ENCODE results near the gene FLYWCH1. TPM values are rescaled to one million over a fixed set of nuclear protein-coding genes. Genes with fewer than 3 reads are reported as not detected.

The FLYWCH1 gene
- total RNA-seq, 4 donors from 2014 or later, result 31.3 to 49.8 (median 41.5) TPM

- peak within 1 kb of the TSS; percentile 8 to 61 (median 40) for H3K4me3 ChIP-seq (replicated peaks in 1 of 3)
- peaks cover 8 to 20% of the 10 kb centered on the region in 2 donors for H3K4me1 ChIP-seq
- intact Hi-C loops (cut with DNase I), result no loop called here
- H3K27me3 ChIP-seq, result no peaks in the 10 kb centered on the region
- WGBS, 2 donors, result 15 to 50% methylated on average over 10 to 34 of the region's 91 CpGs
- H3K27ac ChIP-seq, result peak within 1 kb of the TSS; percentile 57 to 77 (median 61)
- peak; percentile 90 to 91 for DNase-seq
- H3K36me3 ChIP-seq, result no peaks in the 10 kb centered on the region
- TF ChIP-seq POLR2A (IDR thresholded peaks at IDR 0.05) (peak; percentile 79 to 88), CTCF (IDR thresholded peaks at IDR 0.05) (no peak)
- H3K9me3 ChIP-seq, result no peaks in the 10 kb centered on the region
Measured at GRCh38 chr16:2980227-2981176, 68.8 kb downstream of the FLYWCH1 start, which contains the start of gene PKMYT1. PKMYT1 (minus strand) TSS chr16:2980446; CDS start chr16:2979657, 789 bp downstream.

- TF ChIP-seq CTCF (IDR thresholded peaks at IDR 0.05) (no peak), POLR2A (IDR thresholded peaks at IDR 0.05) (no peak)
- 54 to 58% methylated on average over 32 to 33 of the region's 33 CpGs for WGBS, 2 donors
- Histone ChIP-seq H3K4me1 (peaks cover 8 to 24% of the 10 kb centered on the region in 2 donors), H3K27ac (no peak overlapping the region), H3K9me3 (no peaks in the 10 kb centered on the region), H3K36me3 (no peaks in the 10 kb centered on the region), H3K4me3 (replicated peaks in 1 of 3) (no peak overlapping the region), H3K27me3 (no peaks in the 10 kb centered on the region)
- intact Hi-C loops (cut with DNase I), result no loop called here
- no peak for DNase-seq
Measured at GRCh38 chr16:2981177-2981898, 69.6 kb downstream of the FLYWCH1 start.

- intact Hi-C loops (cut with DNase I), result no loop called here
- H3K4me1 ChIP-seq, result peaks cover 8 to 24% of the 10 kb centered on the region in 2 donors
Measured at GRCh38 chr16:2981899-2982250, 70.1 kb downstream of the FLYWCH1 start.

GRCh38 chr16:2982402-2982801, 70.7 kb downstream of the FLYWCH1 start:
- Histone ChIP-seq H3K4me3 (replicated peaks in 1 of 3) (no peak overlapping the region), H3K36me3 (no peaks in the 10 kb centered on the region), H3K9me3 (no peaks in the 10 kb centered on the region), H3K27ac (no peak overlapping the region), H3K27me3 (no peaks in the 10 kb centered on the region), H3K4me1 (peaks cover 8 to 22% of the 10 kb centered on the region in 2 donors)
- no peak for DNase-seq
- intact Hi-C loops (cut with DNase I), result no loop called here
- TF ChIP-seq CTCF (IDR thresholded peaks at IDR 0.05) (no peak), POLR2A (IDR thresholded peaks at IDR 0.05) (no peak)
- 85 to 88% methylated on average over 5 of the region's 5 CpGs for WGBS, 2 donors

More at GRCh38 chr16:2981899-2982250, 70.1 kb downstream of the FLYWCH1 start:
- H3K9me3 ChIP-seq, result no peaks in the 10 kb centered on the region
- TF ChIP-seq CTCF (IDR thresholded peaks at IDR 0.05) (no peak), POLR2A (IDR thresholded peaks at IDR 0.05) (no peak)
- WGBS, 2 donors, result 75 to 84% methylated on average over 4 of the region's 4 CpGs
- no peaks in the 10 kb centered on the region for H3K27me3 ChIP-seq
- DNase-seq, result no peak
- H3K27ac ChIP-seq, result no peak overlapping the region
- no peak overlapping the region for H3K4me3 ChIP-seq (replicated peaks in 1 of 3)
- no peaks in the 10 kb centered on the region for H3K36me3 ChIP-seq
